ENCODE results near the gene RBSN. TPM values are rescaled to one million over a fixed set of nuclear protein-coding genes. Genes with fewer than 3 reads are reported as not detected.
A peak's percentile ranks its signal among the peaks of the same experiment; 100 is the strongest.

RBSN gene
- total and polyA plus RNA-seq, 5 experiments from 2014 or later: 16.3 to 41.4 (median 20.3) TPM

GRCh38 chr3:15032650-15033049 lies 66.3 kb downstream of the RBSN start:
- no peaks in the 10 kb centered on the region for H3K9me3 Mint-ChIP-seq
- ATAC-seq (no peak), DNase-seq (no peak)
- no peak overlapping the region for H3K4me3 Mint-ChIP-seq
- no peaks in the 10 kb centered on the region for H3K27me3 Mint-ChIP-seq
- peaks cover 0 to 90% (median 8%) of the 10 kb centered on the region in 3 donors for H3K36me3 Mint-ChIP-seq
- H3K27ac Mint-ChIP-seq: peak overlapping the region in 3 of 10 donors; percentile 21 to 63 (median 52)
- peaks cover 0 to 3% (median 0%) of the 10 kb centered on the region in 4 donors for H3K4me1 Mint-ChIP-seq
- POLR2A ChIA-PET: interaction anchor here (0.6 kb wide), 1 partner anchor 11 kb away, joined by 3 read pairs; no protein-coding TSS in a partner anchor

GRCh38 chr3:15029625-15030024 lies 69.3 kb downstream of the RBSN start:
- Mint-ChIP-seq H3K9me3 (no peaks in the 10 kb centered on the region), H3K4me3 (no peak overlapping the region), H3K4me1 (peaks cover 0 to 5% (median 0%) of the 10 kb centered on the region in 4 donors), H3K27me3 (no peaks in the 10 kb centered on the region), H3K27ac (peak overlapping the region in 5 of 10 donors; percentile 6 to 66 (median 41)), H3K36me3 (peaks cover 0 to 88% (median 15%) of the 10 kb centered on the region in 3 donors)
- POLR2A ChIA-PET: no interaction called here
- ATAC-seq (no peak), DNase-seq (no peak)

DNA sequence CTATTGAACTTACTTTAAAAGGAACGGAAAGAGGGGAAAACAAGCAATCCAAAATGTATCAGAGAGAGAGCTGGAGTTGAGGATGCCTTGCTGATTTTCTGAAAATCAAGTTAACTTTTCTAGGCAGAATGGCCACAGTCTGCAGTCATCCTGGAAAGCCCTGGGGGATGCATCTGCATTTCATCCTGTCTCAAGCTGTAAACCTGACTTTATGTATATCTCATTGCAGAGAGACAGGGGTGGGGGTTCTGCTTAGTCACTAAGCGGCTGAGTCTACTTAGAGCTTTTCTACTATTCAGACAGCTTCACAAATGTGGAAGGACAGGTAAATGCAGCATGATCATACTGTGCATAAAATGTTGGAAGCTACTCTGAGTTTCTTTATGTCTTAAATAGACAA lies 75.2 kb downstream of the RBSN start:
- H3K27me3 Mint-ChIP-seq: no peaks in the 10 kb centered on the region

GRCh38 chr3:15023249-15023648 lies 75.7 kb downstream of the RBSN start:
- Mint-ChIP-seq H3K9me3 (no peaks in the 10 kb centered on the region), H3K4me3 (no peak overlapping the region), H3K27me3 (no peaks in the 10 kb centered on the region), H3K4me1 (peaks cover 0 to 1% (median 0%) of the 10 kb centered on the region in 4 donors), H3K36me3 (peaks cover 4 to 94% (median 29%) of the 10 kb centered on the region in 3 donors), H3K27ac (peak overlapping the region in 3 of 10 donors; percentile 25 to 85 (median 46))
- ATAC-seq (no peak), DNase-seq (no peak)
- POLR2A ChIA-PET: interaction anchor here (0.6 kb wide), 1 partner anchor 601 kb away, joined by 3 read pairs; no protein-coding TSS in a partner anchor

More for the DNA sequence above, 75.2 kb downstream of the RBSN start:
- Mint-ChIP-seq H3K36me3 (peaks cover 4 to 94% (median 30%) of the 10 kb centered on the region in 3 donors), H3K27ac (no peak overlapping the region), H3K4me1 (peaks cover 0 to 1% (median 0%) of the 10 kb centered on the region in 4 donors), H3K4me3 (no peak overlapping the region), H3K9me3 (no peaks in the 10 kb centered on the region)
- POLR2A ChIA-PET: no interaction called here
- ATAC-seq (no peak), DNase-seq (no peak)

Other genes starting within 250 kb of the RBSN start
- gene NR2C2, start 151.6 kb downstream of the RBSN start, total RNA-seq: 100 to 1,000 TPM in 1 of 2 experiments, 10 to 100 TPM in 1; 94.5 to 110 TPM
- 10 to 100 TPM; 10.1 to 19.3 (median 13.7) TPM for gene NR2C2, start 151.6 kb downstream of the RBSN start, polyA plus RNA-seq
- gene MRPS25, start 33.8 kb downstream of the RBSN start, total RNA-seq: 10 to 100 TPM; 89.2 to 90.4 TPM
- gene MRPS25, start 33.8 kb downstream of the RBSN start, polyA plus RNA-seq: 10 to 100 TPM; 23.5 to 27.7 (median 27.3) TPM
- gene CAPN7, start 107.1 kb upstream of the RBSN start, total RNA-seq: 100 to 1,000 TPM in 1 of 2 experiments, 10 to 100 TPM in 1; 98.6 to 101 TPM
- gene CAPN7, start 107.1 kb upstream of the RBSN start, polyA plus RNA-seq: 10 to 100 TPM; 17.8 to 33.2 (median 21.4) TPM
- gene SH3BP5, start 233.4 kb upstream of the RBSN start, total RNA-seq: 1 to 10 TPM; 4.4 to 4.8 TPM
- 10 to 100 TPM; 12.1 to 26.1 (median 13.7) TPM for gene SH3BP5, start 233.4 kb upstream of the RBSN start, polyA plus RNA-seq